IPS-18c (cell line): ENCODE data around the gene NHSL2.

Experiments
- H3K4me3 ChIP-seq: 2 replicates; pipeline ENCODE4 v1.7.0; 2013; ENCODE audit warnings: low read depth, mild to moderate bottlenecking, low read length, moderate library complexity; ENCODE audit not compliant: insufficient read depth
- H3K9me3 ChIP-seq: one replicate; pipeline ENCODE4 v1.6.1; 2013; ENCODE audit warnings: mild to moderate bottlenecking, low read length, moderate library complexity; ENCODE audit not compliant: control insufficient read depth, insufficient read depth

Gene NHSL2

GRCh38 chrX:71998836-71999509, 88.3 kb downstream of the NHSL2 start:
- Histone ChIP-seq H3K9me3 (peaks cover 2% of the 10 kb centered on the region), H3K4me3 (no peak overlapping the region)

DNA sequence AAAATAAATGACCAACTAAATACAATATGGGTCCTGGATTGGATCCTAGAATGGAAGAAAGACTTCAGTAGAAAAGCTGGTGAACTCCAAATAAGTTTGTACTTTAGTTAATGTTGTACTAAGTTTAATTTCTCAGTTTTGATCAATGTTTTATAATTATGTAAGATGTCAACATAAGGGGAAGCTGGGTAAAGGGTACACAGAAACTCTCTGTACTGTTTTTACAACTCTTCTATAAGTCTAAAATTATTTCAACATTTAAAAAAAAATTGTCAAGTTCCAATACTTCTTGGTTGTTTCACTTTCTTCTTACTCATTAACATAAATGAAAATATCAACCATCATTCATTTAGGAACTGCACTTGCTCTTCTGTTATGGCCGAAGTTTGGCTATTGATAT, 88.9 kb downstream of the NHSL2 start:
- Histone ChIP-seq H3K9me3 (peaks cover 2% of the 10 kb centered on the region), H3K4me3 (no peak overlapping the region)

GRCh38 chrX:72001471-72001870, 90.8 kb downstream of the NHSL2 start:
- Histone ChIP-seq H3K4me3 (no peak overlapping the region), H3K9me3 (no peaks in the 10 kb centered on the region)

DNA sequence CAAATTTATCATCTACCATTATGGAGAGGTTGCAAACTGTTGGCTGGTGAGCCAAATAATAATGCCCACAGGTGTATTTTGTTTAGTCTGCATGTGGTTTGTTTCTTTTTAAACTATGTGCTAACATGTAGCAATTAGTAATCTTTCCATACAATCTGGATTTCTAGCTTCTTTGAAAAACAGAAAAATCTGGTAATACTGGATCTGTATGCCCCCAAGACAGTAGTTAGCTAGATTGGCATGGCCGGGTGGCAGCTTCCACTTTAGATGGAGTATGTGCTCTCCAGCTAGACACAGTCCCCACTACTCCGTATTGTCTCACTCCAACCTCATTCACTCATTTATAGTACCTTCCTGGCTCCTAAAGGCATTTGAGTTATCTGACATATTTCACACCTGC, 91.3 kb downstream of the NHSL2 start:
- H3K4me3 ChIP-seq, result no peak overlapping the region
- no peaks in the 10 kb centered on the region for H3K9me3 ChIP-seq

DNA sequence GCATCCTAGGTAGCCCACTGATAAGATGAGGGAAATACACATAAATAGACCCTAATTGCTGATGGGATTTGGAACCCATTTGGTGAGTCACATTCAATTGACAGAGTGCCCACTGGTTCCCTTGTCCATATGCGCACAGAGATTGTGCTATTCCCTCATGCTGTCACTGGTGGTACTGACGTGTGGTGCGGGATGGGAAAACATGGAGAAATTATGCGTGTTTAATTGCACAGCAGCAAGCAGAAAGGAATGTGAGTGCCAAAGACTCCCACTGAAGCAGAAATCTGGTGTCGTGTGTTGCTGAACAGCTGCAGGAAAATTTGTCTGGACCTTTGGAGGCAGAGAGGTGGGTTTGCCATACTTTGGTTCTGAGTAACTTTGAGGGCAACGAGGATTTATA, 92.2 kb downstream of the NHSL2 start:
- H3K4me3 ChIP-seq, result no peak overlapping the region
- peaks cover 3% of the 10 kb centered on the region for H3K9me3 ChIP-seq

- Histone ChIP-seq H3K4me3 (no peak overlapping the region), H3K9me3 (peaks cover 3% of the 10 kb centered on the region)
These were observed 93.4 kb downstream of the NHSL2 start for GRCh38 chrX:72003811-72004750.

- Histone ChIP-seq H3K9me3 (peaks cover 3% of the 10 kb centered on the region), H3K4me3 (no peak overlapping the region)
These were observed 94.4 kb downstream of the NHSL2 start for GRCh38 chrX:72005046-72005445.

GRCh38 chrX:72006461-72006860, 95.8 kb downstream of the NHSL2 start:
- peaks cover 3% of the 10 kb centered on the region for H3K9me3 ChIP-seq
- H3K4me3 ChIP-seq, result no peak overlapping the region

DNA sequence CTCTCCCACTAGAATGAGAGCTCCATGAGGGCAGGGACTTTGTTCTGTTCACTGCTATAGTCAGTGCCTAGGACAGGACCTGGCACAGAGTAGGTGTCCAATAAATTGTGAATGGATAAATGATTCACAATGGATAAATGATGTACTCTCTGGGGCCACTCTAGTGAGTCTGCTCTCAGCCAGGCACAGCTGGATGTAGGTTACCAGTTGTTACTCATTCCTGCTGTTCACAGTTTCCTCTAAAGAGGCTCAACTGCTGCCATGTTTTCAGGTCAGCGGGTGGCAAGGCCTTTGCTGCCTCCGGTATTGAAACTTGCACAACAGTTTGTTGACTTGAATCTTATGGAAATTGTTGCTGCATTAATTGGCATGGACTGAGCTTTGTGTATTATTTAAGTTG, 99.1 kb downstream of the NHSL2 start:
- Histone ChIP-seq H3K4me3 (no peak overlapping the region), H3K9me3 (peaks cover 3% of the 10 kb centered on the region)

- Histone ChIP-seq H3K4me3 (no peak overlapping the region), H3K9me3 (peaks cover 4% of the 10 kb centered on the region)
These were observed 101.1 kb downstream of the NHSL2 start for GRCh38 chrX:72011734-72012133.

GRCh38 chrX:72015383-72015782, 104.7 kb downstream of the NHSL2 start:
- peaks cover 2% of the 10 kb centered on the region for H3K9me3 ChIP-seq
- no peak overlapping the region for H3K4me3 ChIP-seq

DNA sequence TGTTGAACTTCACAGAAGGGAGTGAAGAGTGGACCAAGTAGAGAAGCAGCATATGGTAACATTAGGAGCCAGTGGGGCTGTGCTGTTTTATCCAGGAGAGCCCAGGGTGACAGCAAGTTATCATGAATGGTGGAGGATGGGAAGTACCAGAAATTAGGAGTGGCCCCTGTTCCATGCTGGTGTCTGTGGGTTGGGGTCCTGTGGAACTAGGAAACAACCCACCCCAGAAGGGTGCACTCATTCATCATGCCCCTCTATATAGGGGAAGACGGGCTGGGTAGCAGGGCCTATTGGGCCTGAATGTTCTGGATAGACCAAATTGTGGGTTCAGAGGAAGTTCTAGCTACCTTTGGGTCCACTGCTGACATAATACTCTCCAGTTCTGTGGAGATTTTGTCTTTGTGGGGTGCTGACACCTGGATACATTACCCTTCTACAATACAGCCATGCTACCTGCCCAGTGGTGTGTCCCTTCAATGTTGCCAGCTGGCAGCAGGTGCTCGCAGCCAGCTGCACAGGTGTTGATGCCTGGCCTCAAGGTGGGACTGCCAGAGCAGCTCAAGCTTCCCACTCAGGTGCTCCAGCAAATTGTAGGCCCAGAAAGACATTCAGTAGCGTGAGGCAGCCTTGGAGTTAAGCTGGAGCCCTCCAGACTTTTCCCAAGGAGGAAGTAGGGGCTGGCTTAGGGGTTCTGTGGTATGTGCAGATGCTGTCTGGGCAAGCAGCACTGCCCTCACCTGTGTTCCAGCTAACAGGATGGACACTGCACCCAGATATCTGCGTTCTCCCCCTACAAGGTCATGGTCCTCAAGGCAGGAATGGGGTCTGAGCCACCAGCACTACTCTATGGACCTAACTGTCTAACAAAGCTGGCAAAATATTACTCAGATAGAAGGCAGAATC, 106.5 kb downstream of the NHSL2 start:
- no peak overlapping the region for H3K4me3 ChIP-seq
- peaks cover 4% of the 10 kb centered on the region for H3K9me3 ChIP-seq

GRCh38 chrX:72018277-72019112, 107.8 kb downstream of the NHSL2 start:
- peaks cover 4% of the 10 kb centered on the region for H3K9me3 ChIP-seq
- H3K4me3 ChIP-seq, result no peak overlapping the region

- H3K9me3 ChIP-seq, result peaks cover 4% of the 10 kb centered on the region
These were observed 108.8 kb downstream of the NHSL2 start for GRCh38 chrX:72019487-72019886.

DNA sequence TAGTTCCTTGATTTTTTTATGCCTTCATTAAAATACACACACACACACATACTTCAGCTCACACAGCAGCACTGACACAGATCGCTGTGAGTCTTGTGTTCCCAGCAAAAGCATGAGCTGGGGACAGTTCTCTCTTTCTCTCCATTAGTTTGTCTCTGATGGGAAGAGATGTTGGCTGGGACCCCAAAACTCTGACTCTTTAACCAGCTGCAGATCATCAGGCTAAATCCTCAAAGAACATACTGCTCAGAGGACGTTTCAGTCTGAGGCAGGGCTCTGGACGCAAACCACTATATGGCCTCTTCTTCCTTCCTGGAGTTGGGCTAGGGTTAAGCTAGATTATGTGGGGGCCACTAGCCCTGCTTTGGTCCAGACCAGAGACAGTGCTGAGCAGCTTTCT, 109.6 kb downstream of the NHSL2 start:
- no peak overlapping the region for H3K4me3 ChIP-seq
- peaks cover 4% of the 10 kb centered on the region for H3K9me3 ChIP-seq

More at GRCh38 chrX:72019487-72019886, 108.8 kb downstream of the NHSL2 start:
- no peak overlapping the region for H3K4me3 ChIP-seq

DNA sequence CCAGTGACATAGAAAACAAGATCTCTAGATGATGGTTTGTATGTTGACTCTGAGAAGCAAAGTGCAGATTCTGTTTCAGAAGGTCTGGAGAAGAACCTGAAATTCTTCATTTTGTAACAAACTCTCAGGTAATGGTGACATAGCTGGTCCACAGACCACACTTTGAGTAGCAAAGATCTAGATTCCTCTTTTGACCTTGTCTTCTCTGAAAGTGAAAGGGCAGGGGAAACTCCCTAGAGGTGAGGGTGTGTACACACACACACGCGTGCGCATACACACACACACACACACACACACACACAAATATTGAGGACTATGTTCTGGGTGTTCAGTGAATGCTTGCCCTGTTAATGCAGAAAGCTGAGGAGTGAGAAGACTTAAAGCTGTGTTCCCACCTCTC, 110.1 kb downstream of the NHSL2 start:
- H3K9me3 ChIP-seq, result peaks cover 4% of the 10 kb centered on the region
- no peak overlapping the region for H3K4me3 ChIP-seq

DNA sequence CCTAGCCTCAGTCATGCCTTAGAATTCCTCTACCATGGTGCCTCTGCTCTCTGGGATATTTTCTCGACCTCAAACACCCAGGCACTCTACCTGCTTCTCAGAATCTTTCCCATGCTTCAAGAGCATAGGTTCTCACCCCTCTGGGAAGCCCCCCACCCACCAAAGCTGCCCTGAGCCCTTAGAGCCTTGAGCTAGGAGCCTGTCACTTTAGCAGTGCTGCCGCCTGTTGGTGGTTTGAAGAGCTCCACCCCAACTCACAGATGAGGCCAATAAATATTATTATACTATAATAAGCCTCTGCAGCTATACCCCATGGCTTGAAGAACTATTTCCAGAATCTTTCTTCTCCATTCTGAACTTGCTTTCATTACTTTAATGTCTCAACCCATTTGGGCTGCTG, 111.3 kb downstream of the NHSL2 start:
- no peak overlapping the region for H3K4me3 ChIP-seq
- peaks cover 6% of the 10 kb centered on the region for H3K9me3 ChIP-seq
